Measurements from ENCODE around the gene PFKFB3. TPM values are rescaled to one million over a fixed set of nuclear protein-coding genes. Genes with fewer than 3 reads are reported as not detected.

PFKFB3 gene
- total RNA-seq, 1 experiment from 2014 or later: 36.8 TPM

DNA sequence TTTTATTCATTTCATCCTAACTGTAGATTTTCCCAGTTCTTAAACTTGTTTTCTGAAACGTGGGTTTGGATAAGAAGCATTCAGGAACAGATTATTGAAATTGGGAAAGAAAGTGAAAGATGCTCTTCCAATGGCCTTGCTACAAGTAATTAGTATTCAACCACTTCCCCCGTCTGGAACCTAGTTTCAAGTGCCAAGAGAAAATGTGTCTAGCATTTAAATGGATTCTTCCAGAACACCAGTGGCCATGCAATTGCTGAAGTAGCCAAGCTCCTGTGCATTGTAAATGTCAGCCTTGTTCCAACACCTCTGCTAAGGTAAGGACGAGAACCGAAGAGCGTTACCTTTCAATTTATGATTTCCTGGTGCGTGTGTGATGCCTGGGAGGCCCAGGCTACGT, 68.2 kb downstream of the PFKFB3 start:
- H2BK120ac ChIP-seq (ENCODE audit: low read depth, low read length, poor library complexity, severe bottlenecking): no peak overlapping the region
- H2BK12ac ChIP-seq (ENCODE audit: insufficient read length, low read depth, low read length): no peak overlapping the region
- H4K91ac ChIP-seq (ENCODE audit: insufficient read length, low read depth, low read length): no peak overlapping the region
- H4K8ac ChIP-seq (replicated peaks; ENCODE audit: insufficient read length, low read depth, low read length): no peak overlapping the region
- H3K79me1 ChIP-seq (ENCODE audit: insufficient read depth, low read depth, low read length, poor library complexity, severe bottlenecking): no peaks in the 10 kb centered on the region
- no peaks in the 10 kb centered on the region for H3K23me2 ChIP-seq (ENCODE audit: insufficient read length, low read depth, low read length, poor library complexity, severe bottlenecking)
- H4K5ac ChIP-seq (ENCODE audit: insufficient read length, low read depth, low read length): no peak overlapping the region
- Mint-ChIP-seq H3K9me3 (no peaks in the 10 kb centered on the region), H3K36me3 (ENCODE audit: insufficient read depth in 1 of 3, low read depth in 3 of 3) (no peaks in the 10 kb centered on the region), H3K4me3 (no peak overlapping the region), H3K27ac (0 out of 7 replicates have a peak overlapping the region, but pooled peaks of 1 of the 3 experiments have one; percentile 68), H3K27me3 (ENCODE audit: low read depth) (no peaks in the 10 kb centered on the region; the same call in 1 of the 2 replicates), H3K4me1 (peaks cover 6 to 9% of the 10 kb centered on the region in 2 experiments; a peak in 3 of 4 replicates)
- H2AFZ ChIP-seq (ENCODE audit: low read length): no peak overlapping the region
- no peak overlapping the region for H3K56ac ChIP-seq (ENCODE audit: insufficient read length, low read depth, low read length)
- no peak overlapping the region for H2BK15ac ChIP-seq (ENCODE audit: low read depth, low read length)
- no peak overlapping the region for H3K9ac ChIP-seq (ENCODE audit: extremely low read depth, insufficient read length, low read length)
- no CpG with 5 or more reads among the region's 7 CpGs for WGBS (ENCODE audit: extremely low coverage, insufficient read length, low lambda C conversion rate)
- no peak overlapping the region for H3K23ac ChIP-seq (ENCODE audit: insufficient read length, low read depth, low read length)
- no peak overlapping the region for H3K4me2 ChIP-seq (ENCODE audit: insufficient read depth, insufficient read length, low read length)
- no peaks in the 10 kb centered on the region for H4K20me1 ChIP-seq (ENCODE audit: control insufficient read depth, insufficient read depth, insufficient read length)
- no peak overlapping the region for H3K14ac ChIP-seq (ENCODE audit: insufficient read depth, low read length)
- H3K4ac ChIP-seq (ENCODE audit: low read depth, low read length): no peak overlapping the region
- no peak overlapping the region for H2BK5ac ChIP-seq (ENCODE audit: insufficient read length, low read length)
- H2AK5ac ChIP-seq (ENCODE audit: insufficient read length, low read length): no peak overlapping the region
- H3K27ac ChIP-seq (ENCODE audit: insufficient read length, low read depth, low read length): no peak overlapping the region
- no peak overlapping the region for H2BK20ac ChIP-seq (ENCODE audit: low read depth, low read length, poor library complexity, severe bottlenecking)
- no peak for DNase-seq
- H3K9me3 ChIP-seq (ENCODE audit: control insufficient read depth, low read depth, low read length): no peaks in the 10 kb centered on the region
- H3K4me1 ChIP-seq (ENCODE audit: insufficient read depth, low read length): no peaks in the 10 kb centered on the region
- no peak overlapping the region for H3K18ac ChIP-seq (ENCODE audit: insufficient read length, low read depth, low read length)
- H3K27me3 ChIP-seq (ENCODE audit: insufficient read depth, low read length): no peaks in the 10 kb centered on the region
- TF ChIP-seq, protein P1, sequence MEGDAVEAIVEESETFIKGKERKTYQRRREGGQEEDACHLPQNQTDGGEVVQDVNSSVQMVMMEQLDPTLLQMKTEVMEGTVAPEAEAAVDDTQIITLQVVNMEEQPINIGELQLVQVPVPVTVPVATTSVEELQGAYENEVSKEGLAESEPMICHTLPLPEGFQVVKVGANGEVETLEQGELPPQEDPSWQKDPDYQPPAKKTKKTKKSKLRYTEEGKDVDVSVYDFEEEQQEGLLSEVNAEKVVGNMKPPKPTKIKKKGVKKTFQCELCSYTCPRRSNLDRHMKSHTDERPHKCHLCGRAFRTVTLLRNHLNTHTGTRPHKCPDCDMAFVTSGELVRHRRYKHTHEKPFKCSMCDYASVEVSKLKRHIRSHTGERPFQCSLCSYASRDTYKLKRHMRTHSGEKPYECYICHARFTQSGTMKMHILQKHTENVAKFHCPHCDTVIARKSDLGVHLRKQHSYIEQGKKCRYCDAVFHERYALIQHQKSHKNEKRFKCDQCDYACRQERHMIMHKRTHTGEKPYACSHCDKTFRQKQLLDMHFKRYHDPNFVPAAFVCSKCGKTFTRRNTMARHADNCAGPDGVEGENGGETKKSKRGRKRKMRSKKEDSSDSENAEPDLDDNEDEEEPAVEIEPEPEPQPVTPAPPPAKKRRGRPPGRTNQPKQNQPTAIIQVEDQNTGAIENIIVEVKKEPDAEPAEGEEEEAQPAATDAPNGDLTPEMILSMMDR (conservative IDR thresholded peaks at IDR 0.05): no peak
- H3K79me2 ChIP-seq (ENCODE audit: insufficient read depth, low read length): no peaks in the 10 kb centered on the region
- H3T11ph ChIP-seq (ENCODE audit: low read length): no peak overlapping the region

Data from H9 (cell line).